K562 (cell line): ENCODE results near the gene MYOM1. TPM values are rescaled to one million over a fixed set of nuclear protein-coding genes. Genes with fewer than 3 reads are reported as not detected.

Experiments used
- BACH1 ChIP-seq: fragments of 200-800 bp; sonication (Bioruptor generic); IDR thresholded peaks from 2 replicates; pipeline ENCODE4 v1.6.1; 2016; ENCODE audit warnings: missing genetic modification characterization, missing compliant biosample characterization
- BCL6 ChIP-seq: fragments of 250-450 bp; sonication (Bioruptor Pico); IDR thresholded peaks from 2 replicates; pipeline ENCODE4 v1.4.0; 2020
- BRD9 ChIP-seq: fragments of 450-650 bp; IDR thresholded peaks from 2 replicates; pipeline ENCODE4 v1.6.1; 2018; ENCODE audit warnings: low read depth; ENCODE audit not compliant: partially characterized antibody
- CREB5 ChIP-seq: fragments of 250-450 bp; sonication (Bioruptor Pico); IDR thresholded peaks from 2 replicates; pipeline ENCODE4 v1.5.0; 2020; ENCODE audit warnings: mild to moderate bottlenecking
- ELF4 ChIP-seq: fragments of 450-650 bp; formaldehyde crosslinking; IDR thresholded peaks from 2 replicates; pipeline ENCODE4 v1.4.0; 2022; ENCODE audit warnings: missing genetic modification characterization
- NBN ChIP-seq: fragments of 450-650 bp; IDR thresholded peaks from 2 replicates; pipeline ENCODE4 v1.6.1; 2016; ENCODE audit warnings: low read depth, mild to moderate bottlenecking
- NR1H2 ChIP-seq: sonication (generic); formaldehyde crosslinking; IDR thresholded peaks from 2 replicates; pipeline ENCODE4 v1.4.0; 2020; ENCODE audit warnings: mild to moderate bottlenecking, missing genetic modification reagents
- TBP ChIP-seq: optimal IDR thresholded peaks from 2 replicates; pipeline ENCODE3; 2011; ENCODE audit warnings: low read depth, low read length, improper control_type of control experiment
- ZFP91 ChIP-seq: sonication (generic); formaldehyde crosslinking; IDR thresholded peaks from 2 replicates; pipeline ENCODE4 v1.8.0; 2022; ENCODE audit warnings: mild to moderate bottlenecking, missing genetic modification reagents
- polyA plus RNA-seq, 8 experiments: library from polyadenylated mRNA; depleted of rRNA in 4 of 8; stranded (reverse) in 5 of 8; unstranded in 3 of 8; fragments of >200 nt; fragmentation: Nextera tagmentation in 2 of 8; fragmentation: Illumina TruSeq in 1 of 8; extraction: Ambion mirVana in 2 of 8; extraction: Trizol in 1 of 8; gene quantifications; 2 replicates each; pipeline versions ENCODE4 v1.2.1 to v1.2.3, GENCODE V29; 2011 to 2014; ENCODE audit warnings: inconsistent platforms in 1 of 8, missing spikeins in 1 of 8
- total RNA-seq, 7 experiments: library from RNA; depleted of rRNA in 6 of 7; stranded (reverse); fragments of >200 nt in 6 of 7; fragmentation: Illumina TruSeq in 2 of 7; extraction: Trizol in 2 of 7; gene quantifications; 2 replicates each; pipeline versions ENCODE4 v1.2.1 to v1.2.3, GENCODE V29; 2011 to 2021; ENCODE audit warnings: low replicate concordance in 1 of 7
- TF ChIP-seq, protein P1 (sequence below): fragments of 450-650 bp; IDR thresholded peaks from 2 replicates; pipeline ENCODE4 v1.7.0; 2016; ENCODE audit warnings: borderline replicate concordance
- TF ChIP-seq, protein P2 (sequence below): sonication (generic); formaldehyde crosslinking; IDR thresholded peaks from 2 replicates; pipeline ENCODE4 v1.8.1; 2023; ENCODE audit warnings: mild to moderate bottlenecking, missing genetic modification reagents
- TF ChIP-seq, protein P3 (sequence below): fragments of 450-650 bp; IDR thresholded peaks from 2 replicates; pipeline ENCODE4 v1.6.1; 2018; ENCODE audit not compliant: partially characterized antibody

MYOM1 gene
- total and polyA plus RNA-seq, 9 of the 15 experiments (the other 6 are each of a cell fraction or from before 2014, with no cell fraction given) = 0.01 to 0.62 (median 0.25) TPM

DNA sequence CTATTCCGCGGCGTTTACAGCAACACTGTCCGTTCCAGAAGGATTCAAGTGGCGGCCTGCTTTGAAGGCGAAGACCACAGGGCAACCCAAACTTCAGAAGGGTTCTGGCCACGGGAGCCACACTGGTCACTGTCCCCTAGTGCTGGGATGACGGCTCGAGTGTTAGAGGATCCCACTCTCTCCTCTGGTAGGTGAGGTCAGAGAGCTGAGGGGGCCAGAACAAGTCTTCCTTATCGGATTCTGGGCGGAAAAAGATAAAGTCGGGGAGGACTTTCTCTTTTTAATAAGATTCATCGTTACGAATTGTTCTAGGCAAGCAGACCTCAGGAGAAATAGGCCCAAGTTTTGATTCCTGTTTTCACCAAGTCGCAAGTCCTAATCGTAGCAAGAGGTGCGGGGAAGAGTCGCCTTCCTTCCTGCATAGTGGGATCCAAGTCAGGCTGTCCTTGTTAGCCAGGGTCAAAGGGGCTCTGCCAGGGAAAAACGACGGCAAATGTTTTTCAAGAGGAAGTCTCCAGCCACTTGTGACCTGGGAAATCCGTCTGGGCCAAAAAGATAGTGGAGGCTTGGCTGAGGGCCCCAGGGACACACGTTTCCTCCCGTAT lies 27.0 kb upstream of the MYOM1 start (continued):
- TF ChIP-seq ZFP91 (CRISPR knock-in tag) (no peak), CREB5 (CRISPR knock-in tag) (peak; percentile 12; the same call in 1 of the 2 replicates), BRD9 (peak; percentile 88), TBP (peak; percentile 62), BCL6 (CRISPR knock-in tag) (0 out of 2 replicates have a peak, but pooled peaks have one; percentile 16), NR1H2 (no peak; the same call in 1 of the 2 replicates), ELF4 (CRISPR knock-in tag) (0 out of 2 replicates have a peak, but pooled peaks have one; percentile 30), NBN (peak; percentile 78), BACH1 (no peak; the same call in 1 of the 2 replicates)
- TF ChIP-seq, protein P1, sequence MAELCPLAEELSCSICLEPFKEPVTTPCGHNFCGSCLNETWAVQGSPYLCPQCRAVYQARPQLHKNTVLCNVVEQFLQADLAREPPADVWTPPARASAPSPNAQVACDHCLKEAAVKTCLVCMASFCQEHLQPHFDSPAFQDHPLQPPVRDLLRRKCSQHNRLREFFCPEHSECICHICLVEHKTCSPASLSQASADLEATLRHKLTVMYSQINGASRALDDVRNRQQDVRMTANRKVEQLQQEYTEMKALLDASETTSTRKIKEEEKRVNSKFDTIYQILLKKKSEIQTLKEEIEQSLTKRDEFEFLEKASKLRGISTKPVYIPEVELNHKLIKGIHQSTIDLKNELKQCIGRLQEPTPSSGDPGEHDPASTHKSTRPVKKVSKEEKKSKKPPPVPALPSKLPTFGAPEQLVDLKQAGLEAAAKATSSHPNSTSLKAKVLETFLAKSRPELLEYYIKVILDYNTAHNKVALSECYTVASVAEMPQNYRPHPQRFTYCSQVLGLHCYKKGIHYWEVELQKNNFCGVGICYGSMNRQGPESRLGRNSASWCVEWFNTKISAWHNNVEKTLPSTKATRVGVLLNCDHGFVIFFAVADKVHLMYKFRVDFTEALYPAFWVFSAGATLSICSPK = 0 out of 2 replicates have a peak, but pooled peaks have one; percentile 19
- TF ChIP-seq, protein P2, sequence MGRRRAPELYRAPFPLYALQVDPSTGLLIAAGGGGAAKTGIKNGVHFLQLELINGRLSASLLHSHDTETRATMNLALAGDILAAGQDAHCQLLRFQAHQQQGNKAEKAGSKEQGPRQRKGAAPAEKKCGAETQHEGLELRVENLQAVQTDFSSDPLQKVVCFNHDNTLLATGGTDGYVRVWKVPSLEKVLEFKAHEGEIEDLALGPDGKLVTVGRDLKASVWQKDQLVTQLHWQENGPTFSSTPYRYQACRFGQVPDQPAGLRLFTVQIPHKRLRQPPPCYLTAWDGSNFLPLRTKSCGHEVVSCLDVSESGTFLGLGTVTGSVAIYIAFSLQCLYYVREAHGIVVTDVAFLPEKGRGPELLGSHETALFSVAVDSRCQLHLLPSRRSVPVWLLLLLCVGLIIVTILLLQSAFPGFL = no peak
- TF ChIP-seq, protein P3, sequence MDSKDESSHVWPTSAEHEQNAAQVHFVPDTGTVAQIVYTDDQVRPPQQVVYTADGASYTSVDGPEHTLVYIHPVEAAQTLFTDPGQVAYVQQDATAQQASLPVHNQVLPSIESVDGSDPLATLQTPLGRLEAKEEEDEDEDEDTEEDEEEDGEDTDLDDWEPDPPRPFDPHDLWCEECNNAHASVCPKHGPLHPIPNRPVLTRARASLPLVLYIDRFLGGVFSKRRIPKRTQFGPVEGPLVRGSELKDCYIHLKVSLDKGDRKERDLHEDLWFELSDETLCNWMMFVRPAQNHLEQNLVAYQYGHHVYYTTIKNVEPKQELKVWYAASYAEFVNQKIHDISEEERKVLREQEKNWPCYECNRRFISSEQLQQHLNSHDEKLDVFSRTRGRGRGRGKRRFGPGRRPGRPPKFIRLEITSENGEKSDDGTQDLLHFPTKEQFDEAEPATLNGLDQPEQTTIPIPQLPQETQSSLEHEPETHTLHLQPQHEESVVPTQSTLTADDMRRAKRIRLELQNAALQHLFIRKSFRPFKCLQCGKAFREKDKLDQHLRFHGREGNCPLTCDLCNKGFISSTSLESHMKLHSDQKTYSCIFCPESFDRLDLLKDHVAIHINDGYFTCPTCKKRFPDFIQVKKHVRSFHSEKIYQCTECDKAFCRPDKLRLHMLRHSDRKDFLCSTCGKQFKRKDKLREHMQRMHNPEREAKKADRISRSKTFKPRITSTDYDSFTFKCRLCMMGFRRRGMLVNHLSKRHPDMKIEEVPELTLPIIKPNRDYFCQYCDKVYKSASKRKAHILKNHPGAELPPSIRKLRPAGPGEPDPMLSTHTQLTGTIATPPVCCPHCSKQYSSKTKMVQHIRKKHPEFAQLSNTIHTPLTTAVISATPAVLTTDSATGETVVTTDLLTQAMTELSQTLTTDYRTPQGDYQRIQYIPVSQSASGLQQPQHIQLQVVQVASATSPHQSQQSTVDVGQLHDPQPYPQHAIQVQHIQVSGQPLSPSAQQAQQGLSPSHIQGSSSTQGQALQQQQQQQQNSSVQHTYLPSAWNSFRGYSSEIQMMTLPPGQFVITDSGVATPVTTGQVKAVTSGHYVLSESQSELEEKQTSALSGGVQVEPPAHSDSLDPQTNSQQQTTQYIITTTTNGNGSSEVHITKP = no peak
